Fibroblast of skin of scalp (primary cell): ENCODE measurements around the gene RBM15. TPM values are rescaled to one million over a fixed set of nuclear protein-coding genes. Genes with fewer than 3 reads are reported as not detected.

Experiments used
- DNase-seq: peaks from one replicate; pipeline ENCODE4 v3.0.0-alpha.2; 2013
- polyA plus RNA-seq, 2 experiments: library from polyadenylated mRNA; unstranded; fragments of 120-200 nt; gene quantifications; one replicate each; pipeline ENCODE4 v1.2.1, GENCODE V29; 2013; ENCODE audit not compliant: insufficient read length in 2 of 2

RBM15 gene
- 5.9 TPM for polyA plus RNA-seq (2013, experiment 1 of 2; ENCODE audit: insufficient read length)
- 5.5 TPM for polyA plus RNA-seq (2013, experiment 2 of 2; ENCODE audit: insufficient read length)

GRCh38 chr1:110338886-110339406 is at the start of gene RBM15:
Gene RBM15 (plus strand): TSS chr1:110339377. CDS start chr1:110339406, 29 bp downstream.
- peak; percentile 100 for DNase-seq

- DNase-seq, result no peak
These were observed 47.7 kb upstream of the RBM15 start for GRCh38 chr1:110291241-110292030.

GRCh38 chr1:110292031-110292741 is 47.0 kb upstream of the RBM15 start:
- DNase-seq, result peak; percentile 39

GRCh38 chr1:110293601-110294104 is 45.5 kb upstream of the RBM15 start:
- DNase-seq, result no peak

- no peak for DNase-seq
These were observed 44.9 kb upstream of the RBM15 start for GRCh38 chr1:110294308-110294707.

GRCh38 chr1:110298991-110299390 is 40.2 kb upstream of the RBM15 start:
- DNase-seq, result no peak

GRCh38 chr1:110300412-110301085 is 38.6 kb upstream of the RBM15 start:
- DNase-seq, result no peak

- no peak for DNase-seq
These were observed 36.3 kb upstream of the RBM15 start for GRCh38 chr1:110302836-110303235.

- DNase-seq, result no peak
These were observed 33.2 kb upstream of the RBM15 start for GRCh38 chr1:110305900-110306420.

GRCh38 chr1:110307239-110307974 is 31.8 kb upstream of the RBM15 start:
- DNase-seq, result no peak

- peak; percentile 40 for DNase-seq
These were observed 30.9 kb upstream of the RBM15 start for GRCh38 chr1:110308247-110308646.

- no peak for DNase-seq
These were observed 30.0 kb upstream of the RBM15 start for GRCh38 chr1:110309139-110309538.

GRCh38 chr1:110309767-110310166 is 29.4 kb upstream of the RBM15 start:
- DNase-seq, result peak; percentile 23

GRCh38 chr1:110310300-110310699 is 28.9 kb upstream of the RBM15 start:
- no peak for DNase-seq

- peak; percentile 75 for DNase-seq
These were observed 26.7 kb upstream of the RBM15 start for GRCh38 chr1:110312188-110313121.

GRCh38 chr1:110316735-110317134 is 22.4 kb upstream of the RBM15 start:
- DNase-seq, result no peak

- no peak for DNase-seq
These were observed 21.1 kb upstream of the RBM15 start for GRCh38 chr1:110318046-110318445.

- no peak for DNase-seq
These were observed 19.6 kb upstream of the RBM15 start for GRCh38 chr1:110319332-110320167.

- no peak for DNase-seq
These were observed 19.0 kb upstream of the RBM15 start for GRCh38 chr1:110320168-110320518.

- no peak for DNase-seq
These were observed 18.1 kb upstream of the RBM15 start for GRCh38 chr1:110321045-110321444.
